NK-92 treated with Interleukin-12 subunit alpha and Interleukin-12 subunit beta, amount 100 ng/mL, for 24 hours (cell line): Measurements from ENCODE around the gene BBOF1.
"Not testable (repeated sequence)": the region's sequence is repeated elsewhere in the genome, so short reads cannot be mapped to it uniquely, and the experiment has no call there.

Experiments
- DNase-seq: peaks from one replicate; lab custom pipeline; 2025; lab: John Stamatoyannopoulos, UW

BBOF1 gene

DNA sequence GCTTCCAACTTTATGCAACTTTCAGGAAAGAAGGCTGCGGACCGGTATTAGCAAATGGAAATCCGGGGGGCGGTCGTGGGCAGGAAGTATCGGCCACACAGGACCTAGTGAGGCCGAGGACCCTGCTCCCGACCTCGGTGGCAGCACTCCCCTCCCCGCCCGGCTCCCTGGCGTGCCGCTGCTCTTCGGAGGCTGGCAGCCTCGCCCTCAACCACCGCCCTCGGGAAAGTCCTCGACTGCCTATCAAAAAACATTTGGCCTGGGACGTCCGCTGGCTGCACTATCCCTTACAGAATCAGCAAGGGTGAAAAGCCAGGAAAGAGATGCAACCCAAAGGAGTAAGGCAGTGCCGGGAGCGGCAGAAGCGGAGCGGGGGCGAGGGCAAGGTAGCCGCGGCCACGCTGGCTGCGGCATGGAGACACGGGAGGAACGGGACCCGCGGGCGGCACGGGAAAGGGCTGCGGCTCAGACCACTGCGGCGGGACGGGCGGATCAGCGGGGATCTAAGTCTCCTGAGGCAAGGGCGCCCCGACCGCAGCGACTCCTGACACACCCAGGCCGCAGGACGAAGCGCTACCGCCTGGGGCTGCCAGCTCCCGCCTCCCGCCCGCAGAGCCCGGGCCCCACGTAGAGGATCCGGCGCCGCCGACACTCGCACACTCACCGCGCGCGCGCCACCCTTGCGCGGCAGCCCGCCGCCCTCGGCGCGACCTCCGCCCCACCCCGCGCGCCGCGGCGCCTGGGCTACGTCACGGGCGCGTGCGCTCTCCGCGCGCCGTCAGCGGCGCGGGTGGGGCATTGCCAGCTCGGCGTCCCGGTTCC lies at the start of gene BBOF1, which contains the start of gene ENTPD5:
Gene BBOF1, plus strand, starts transcription at position 764 of the 822 bp plus-strand sequence. CDS start 130 bp downstream, outside the sequence.
Gene ENTPD5, minus strand, starts transcription at position 703 of the 822 bp plus-strand sequence. CDS start 31,186 bp downstream, outside the sequence.
- DNase-seq, result peak; percentile 76

GRCh38 chr14:73973497-73973896 lies 45.7 kb upstream of the BBOF1 start:
- DNase-seq, result no peak

- no peak for DNase-seq
Observed at GRCh38 chr14:73976125-73976524, 43.0 kb upstream of the BBOF1 start.

- DNase-seq, result no peak
Observed at GRCh38 chr14:73977896-73978295, 41.3 kb upstream of the BBOF1 start.

DNA sequence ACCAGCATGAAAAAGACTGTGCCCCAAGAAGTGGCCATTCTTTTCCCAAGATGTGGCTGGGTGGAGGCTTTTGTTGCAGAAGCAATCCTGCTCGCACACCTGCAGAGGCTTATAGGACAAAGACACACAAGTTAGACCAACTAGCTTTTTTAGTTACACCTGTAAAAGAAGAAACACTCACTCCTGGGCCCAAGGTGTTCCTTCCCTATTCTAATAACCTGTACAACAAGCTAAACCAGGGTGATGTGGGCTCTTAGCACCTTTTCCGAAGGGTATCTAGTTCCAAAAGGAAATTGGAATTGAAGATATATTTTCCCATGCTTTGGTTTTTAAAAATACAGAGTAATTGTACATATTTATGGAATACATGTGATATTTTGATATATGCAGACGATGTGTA lies 31.1 kb upstream of the BBOF1 start:
- no peak for DNase-seq

GRCh38 chr14:73988656-73989055 lies 30.5 kb upstream of the BBOF1 start:
- DNase-seq, result not testable (repeated sequence)

- no peak for DNase-seq
Observed at GRCh38 chr14:73991092-73991491, 28.1 kb upstream of the BBOF1 start.

DNA sequence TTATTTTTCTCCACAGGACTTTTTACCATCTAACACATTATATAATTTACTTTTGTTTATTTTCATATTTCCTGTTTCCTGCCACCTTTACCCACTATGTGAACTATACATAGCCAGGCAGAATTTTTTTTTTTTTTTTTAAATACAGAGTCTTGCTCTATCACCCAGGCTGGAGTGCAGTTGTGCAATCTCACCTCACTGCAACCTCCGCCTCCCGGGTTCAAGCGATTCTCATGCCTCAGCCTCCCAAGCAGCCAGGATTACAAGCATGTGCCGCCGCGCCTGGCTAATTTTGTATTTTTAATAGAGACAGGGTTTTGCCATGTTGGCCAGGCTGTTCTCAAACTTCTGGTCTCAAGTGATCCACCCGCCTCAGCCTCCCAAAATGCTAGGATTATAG lies 24.2 kb upstream of the BBOF1 start:
- not testable (repeated sequence) for DNase-seq

- no peak for DNase-seq
Observed at GRCh38 chr14:73995977-73996378, 23.2 kb upstream of the BBOF1 start.

- DNase-seq, result no peak
Observed at GRCh38 chr14:73996731-73997107, 22.4 kb upstream of the BBOF1 start.

DNA sequence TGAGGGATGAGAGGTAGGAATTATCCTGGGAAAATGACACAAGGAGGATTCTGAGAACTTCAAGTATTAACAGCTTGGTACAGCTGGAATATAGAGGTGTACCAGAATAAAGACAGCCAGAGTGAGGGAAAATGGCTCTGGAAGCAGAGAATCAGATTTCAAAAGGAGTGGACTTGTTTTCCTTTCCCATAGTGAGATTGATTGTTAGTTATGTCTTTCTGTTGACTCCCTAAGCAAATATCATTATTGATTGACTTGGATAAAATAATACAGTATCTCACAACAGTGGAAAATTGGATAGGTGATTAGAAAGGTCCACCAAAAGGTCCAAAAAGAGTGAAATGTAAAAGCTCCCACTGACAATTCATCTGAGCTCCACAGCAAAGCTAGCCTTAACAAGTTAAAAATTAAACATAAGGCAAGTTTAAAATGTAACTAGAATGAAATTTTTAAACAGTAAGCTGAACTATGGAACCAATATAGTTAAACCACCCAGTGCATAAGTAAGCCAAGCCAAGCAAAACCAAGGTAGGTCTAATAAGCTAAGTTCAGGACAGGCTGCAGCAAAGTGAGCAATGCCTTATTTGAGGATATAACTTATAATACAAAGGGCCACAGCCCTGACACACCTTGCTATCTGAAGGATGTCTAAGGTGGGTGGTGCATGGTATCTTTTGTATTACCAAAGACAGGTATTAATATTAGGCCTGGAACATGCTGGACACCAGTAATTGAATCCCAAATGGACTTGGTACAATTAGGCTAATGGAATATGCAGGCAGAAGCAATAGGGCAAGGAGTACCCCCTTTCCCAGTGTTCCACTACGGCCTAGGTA lies 21.8 kb upstream of the BBOF1 start:
- DNase-seq, result no peak

- no peak for DNase-seq
Observed at GRCh38 chr14:73997944-73998447, 21.2 kb upstream of the BBOF1 start.

- DNase-seq, result no peak
Observed at GRCh38 chr14:73998726-73999125, 20.4 kb upstream of the BBOF1 start.

GRCh38 chr14:74005664-74006063 lies 13.5 kb upstream of the BBOF1 start:
- DNase-seq, result not testable (repeated sequence)

GRCh38 chr14:74008843-74009499 lies 10.2 kb upstream of the BBOF1 start:
- no peak for DNase-seq

- DNase-seq, result no peak
Observed at GRCh38 chr14:74014299-74014698, 4.8 kb upstream of the BBOF1 start.

DNA sequence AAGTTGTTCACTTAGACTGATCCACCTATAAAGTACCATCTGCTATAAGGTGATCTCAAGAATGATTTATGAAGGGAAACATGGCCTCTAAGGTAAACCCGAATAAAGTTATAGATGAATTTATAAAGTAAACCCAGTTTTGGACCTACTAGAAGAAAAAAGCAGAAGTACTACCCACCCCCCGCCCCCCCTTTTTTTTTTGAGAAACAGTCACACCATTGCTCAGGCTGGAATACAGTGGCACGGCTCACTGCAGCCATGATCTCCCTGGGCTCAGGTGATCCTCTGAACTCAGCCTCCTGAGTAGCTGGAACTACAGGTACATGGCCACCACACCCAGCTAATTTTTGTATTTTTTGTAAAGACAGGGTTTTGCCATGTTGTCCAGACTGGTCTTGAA lies 4.0 kb upstream of the BBOF1 start:
- no peak for DNase-seq

GRCh38 chr14:74015963-74016362 lies 3.2 kb upstream of the BBOF1 start:
- no peak for DNase-seq

- DNase-seq, result no peak
Observed at GRCh38 chr14:74018174-74018585, 969 bp upstream of the BBOF1 start.

DNA sequence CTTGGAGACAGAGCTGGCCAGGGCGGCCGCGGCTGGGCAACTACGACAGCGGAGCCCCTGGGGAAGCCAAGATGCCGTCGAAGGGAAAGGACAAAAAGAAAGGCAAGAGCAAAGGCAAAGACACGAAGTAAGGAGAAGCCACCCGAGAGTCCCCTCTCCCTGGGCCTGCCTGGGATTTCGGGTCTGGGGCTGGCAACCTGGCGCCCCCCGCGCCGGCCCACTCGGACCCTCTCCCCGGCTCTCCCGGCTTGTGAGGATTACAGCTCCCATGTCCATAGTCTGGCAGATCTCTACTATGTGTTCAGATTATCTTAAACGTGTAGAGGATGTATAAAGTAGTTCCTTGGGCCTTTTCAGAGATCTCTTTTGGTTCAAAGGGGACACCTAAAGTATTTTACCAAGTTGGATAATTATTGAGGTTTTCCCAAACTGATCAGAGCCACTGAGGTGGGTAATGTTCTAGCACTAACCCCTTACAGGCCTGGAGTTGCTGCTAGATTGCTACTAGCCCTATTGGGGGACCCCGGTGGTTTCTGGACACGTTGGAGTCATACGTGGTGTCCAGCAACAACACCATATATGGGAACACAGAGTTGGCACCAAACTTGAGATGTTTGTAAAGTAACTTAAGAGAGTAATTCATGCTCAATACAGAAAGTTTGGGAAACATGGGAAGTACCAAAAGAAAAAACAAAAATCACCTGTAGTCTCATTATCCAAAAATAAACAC lies 424 bp downstream of the BBOF1 start:
- no peak for DNase-seq

DNA sequence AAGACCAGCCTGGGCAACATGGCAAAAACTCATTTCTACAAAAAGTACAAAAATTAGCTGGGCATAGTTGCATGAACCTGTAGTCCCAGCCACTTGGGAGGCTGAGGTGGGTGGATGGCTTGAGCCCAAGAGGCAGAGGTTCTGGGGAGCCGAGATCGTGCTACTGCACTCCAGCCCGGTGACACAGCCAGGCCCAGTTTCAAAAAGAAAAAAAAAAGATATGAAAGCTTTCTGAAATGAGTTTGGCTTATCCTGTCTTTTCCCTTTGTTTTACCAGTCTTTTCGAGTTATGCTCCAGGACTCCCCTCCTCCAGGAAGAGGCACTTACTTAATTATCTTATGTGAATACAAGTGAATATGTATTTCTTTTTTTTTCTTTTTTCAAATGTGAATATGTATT lies 3.2 kb downstream of the BBOF1 start:
- DNase-seq, result no peak

GRCh38 chr14:74029136-74029535 lies 10.0 kb downstream of the BBOF1 start:
- DNase-seq, result no peak
